Activated CD8-positive, alpha-beta memory T cell treated with anti-CD3 and anti-CD28 coated beads for 4 hours (primary cell): ENCODE data around the gene FOS.

Source experiments
- DNase-seq, 2 donors: peaks; one replicate each; pipeline ENCODE4 v3.0.0-alpha.2; 2020; ENCODE audit warnings: low read depth in 2 of 2

The FOS gene

GRCh38 chr14:75250800-75251199, 27.8 kb upstream of the FOS start:
- no peak for DNase-seq

GRCh38 chr14:75252254-75252837, 26.3 kb upstream of the FOS start:
- DNase-seq: no peak

DNA sequence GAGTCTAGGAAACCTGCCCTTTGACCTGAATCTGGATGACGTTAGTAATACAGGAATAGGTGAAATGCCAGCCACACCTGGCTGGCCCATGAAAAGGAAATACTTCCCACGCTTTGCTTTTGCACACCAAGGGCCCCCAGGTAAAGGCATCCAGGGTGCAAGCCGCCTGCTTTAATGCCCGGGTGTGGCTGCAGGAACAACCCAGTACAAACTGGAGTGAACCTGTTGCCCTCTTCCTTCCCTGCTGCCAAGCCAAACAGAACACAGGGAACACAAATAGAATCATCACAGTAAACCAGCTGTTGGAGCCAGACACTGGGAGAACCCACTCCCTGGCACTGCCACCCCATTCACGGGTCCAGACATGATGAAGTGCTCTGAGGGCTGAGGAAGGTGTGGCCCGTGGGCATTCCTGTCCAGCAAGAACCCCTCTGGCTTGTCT, 24.2 kb upstream of the FOS start:
- DNase-seq: no peak

GRCh38 chr14:75254901-75255584, 23.6 kb upstream of the FOS start:
- DNase-seq: no peak

DNA sequence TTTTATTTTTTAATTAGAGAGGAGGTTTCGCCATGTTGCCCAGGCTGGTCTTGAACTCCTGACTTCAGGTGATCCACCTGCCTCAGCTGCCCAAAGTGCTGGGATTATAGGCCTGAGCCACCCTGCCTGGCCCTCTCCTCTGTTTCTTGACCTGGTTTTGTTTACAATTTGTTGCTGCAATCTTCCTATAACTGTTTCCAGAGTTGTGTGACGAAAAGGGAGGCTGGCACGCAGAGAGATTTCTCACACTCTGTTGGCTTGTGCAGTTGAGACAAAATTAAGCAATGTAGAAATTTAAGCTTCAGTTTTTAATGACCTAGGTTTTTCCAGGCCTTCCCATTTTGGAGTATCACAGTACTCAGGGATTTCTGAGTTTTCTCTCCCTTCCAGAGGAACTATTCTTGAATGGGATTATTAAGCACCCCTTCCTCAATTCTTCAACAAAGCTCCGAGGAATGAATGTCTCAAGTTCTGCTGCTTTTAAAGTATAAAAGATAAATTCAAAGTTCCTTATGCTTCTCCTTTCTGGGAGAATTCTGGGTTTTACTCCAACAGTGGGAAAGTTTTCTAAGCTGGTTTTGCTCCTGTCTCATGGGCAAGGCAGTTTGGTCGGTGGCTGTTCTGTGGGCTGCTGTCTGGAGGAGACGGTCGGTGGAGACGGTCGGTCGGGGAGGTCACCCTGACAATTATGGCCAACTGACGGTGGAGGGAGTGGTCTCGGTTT, 20.4 kb upstream of the FOS start:
- DNase-seq: no peak

DNA sequence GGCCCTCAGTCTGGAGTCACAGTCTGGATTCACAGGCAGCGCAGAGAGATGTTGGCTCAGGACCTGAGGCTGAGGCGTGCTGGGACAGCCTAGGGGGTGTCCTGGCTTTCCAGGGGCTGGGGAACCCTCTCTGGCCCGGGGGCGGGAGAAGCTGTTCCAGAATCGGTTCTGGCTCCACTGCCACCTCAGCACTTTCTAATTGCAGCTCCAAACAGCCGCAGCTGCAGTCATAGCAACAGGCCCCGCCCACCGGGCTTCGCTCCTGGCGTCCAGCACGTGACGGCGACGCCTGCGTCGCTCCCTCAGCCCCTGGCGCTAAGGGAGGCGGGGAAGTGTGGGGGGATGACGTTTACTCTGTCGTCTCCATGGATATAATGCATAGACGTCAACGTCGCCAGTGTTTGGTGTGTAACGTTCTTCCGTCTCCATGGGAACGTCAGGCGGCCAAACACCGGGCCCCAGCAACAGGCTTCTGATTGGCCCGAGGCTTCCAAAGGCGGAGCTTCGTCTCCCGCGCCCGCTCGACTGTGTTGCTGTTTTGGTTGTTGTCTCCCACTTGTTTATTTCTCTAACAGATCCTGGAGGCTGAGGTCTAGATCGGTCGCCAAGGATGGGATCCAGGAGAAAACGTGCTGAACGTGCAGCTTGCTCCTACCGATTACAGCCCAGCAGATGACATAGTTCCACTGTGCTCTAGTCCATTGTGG, 19.7 kb upstream of the FOS start:
- peak; percentile 99 to 100 for DNase-seq

GRCh38 chr14:75259510-75259855, 19.1 kb upstream of the FOS start:
- no peak for DNase-seq

GRCh38 chr14:75260025-75260763, 18.4 kb upstream of the FOS start:
- DNase-seq: no peak

DNA sequence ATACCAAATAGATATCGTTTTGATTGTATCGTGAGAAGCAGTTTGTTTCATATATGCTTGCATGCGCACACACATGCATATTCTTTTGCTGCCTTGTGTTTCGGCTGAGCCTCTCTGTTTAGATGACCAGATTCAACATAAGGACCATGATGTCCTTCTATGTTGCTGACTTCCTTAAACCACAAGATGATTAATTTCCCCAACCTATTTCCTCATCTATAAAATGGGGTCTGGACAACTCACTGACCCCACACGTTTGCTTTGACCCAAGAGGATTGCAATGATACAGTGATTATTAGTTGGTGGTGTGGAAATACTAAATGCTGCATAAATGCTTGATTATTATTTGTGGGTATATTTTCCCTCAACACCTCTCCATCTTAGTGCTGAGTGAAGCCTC, 16.8 kb upstream of the FOS start:
- no peak for DNase-seq

DNA sequence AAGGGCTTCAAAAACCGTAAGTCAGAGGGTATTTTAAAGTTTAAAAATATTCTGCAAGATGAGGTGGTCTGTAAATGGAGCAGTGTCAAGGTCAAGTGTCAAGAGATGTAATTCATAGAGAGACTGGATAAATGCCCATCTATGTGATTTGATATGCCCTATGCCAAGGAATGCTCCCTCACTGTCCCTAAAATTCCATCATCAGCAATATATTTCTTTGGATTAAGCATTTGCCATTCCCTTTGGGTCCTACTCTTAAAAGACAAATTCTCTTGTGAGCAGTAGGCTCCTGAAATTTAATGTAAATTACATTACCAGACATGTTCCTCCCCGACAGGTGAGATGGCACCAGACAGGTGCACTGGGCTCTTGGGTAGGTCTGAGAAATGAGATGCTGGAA, 16.0 kb upstream of the FOS start:
- DNase-seq: no peak

GRCh38 chr14:75264036-75264435, 14.6 kb upstream of the FOS start:
- DNase-seq: no peak

DNA sequence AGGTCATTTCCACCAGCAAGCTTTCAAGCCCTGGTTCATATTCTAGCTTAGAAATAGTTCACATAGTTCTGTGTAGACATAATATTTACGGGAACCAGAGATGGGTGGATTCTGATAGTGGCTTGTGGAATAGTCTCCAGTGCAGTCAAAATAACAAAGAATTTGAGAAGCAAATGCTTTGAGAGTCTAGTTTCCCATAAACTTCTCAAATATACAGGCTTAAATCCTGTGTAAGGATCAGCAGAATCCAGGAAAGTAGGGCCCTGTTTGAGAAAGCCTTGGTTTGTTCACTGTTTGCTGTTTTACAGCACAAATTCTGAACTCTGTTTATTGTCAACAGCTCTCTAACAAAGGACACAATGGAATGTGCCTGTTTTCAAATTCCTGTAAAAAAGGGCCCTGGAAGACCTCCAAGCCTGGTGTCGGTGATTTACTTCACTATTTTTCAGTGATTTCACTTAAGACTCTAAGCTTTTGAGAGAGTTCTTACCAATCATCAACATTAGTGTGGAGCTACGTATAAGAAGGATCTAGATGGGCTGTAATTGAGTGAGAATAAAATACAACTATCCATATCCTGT, 11.4 kb upstream of the FOS start:
- DNase-seq: no peak

DNA sequence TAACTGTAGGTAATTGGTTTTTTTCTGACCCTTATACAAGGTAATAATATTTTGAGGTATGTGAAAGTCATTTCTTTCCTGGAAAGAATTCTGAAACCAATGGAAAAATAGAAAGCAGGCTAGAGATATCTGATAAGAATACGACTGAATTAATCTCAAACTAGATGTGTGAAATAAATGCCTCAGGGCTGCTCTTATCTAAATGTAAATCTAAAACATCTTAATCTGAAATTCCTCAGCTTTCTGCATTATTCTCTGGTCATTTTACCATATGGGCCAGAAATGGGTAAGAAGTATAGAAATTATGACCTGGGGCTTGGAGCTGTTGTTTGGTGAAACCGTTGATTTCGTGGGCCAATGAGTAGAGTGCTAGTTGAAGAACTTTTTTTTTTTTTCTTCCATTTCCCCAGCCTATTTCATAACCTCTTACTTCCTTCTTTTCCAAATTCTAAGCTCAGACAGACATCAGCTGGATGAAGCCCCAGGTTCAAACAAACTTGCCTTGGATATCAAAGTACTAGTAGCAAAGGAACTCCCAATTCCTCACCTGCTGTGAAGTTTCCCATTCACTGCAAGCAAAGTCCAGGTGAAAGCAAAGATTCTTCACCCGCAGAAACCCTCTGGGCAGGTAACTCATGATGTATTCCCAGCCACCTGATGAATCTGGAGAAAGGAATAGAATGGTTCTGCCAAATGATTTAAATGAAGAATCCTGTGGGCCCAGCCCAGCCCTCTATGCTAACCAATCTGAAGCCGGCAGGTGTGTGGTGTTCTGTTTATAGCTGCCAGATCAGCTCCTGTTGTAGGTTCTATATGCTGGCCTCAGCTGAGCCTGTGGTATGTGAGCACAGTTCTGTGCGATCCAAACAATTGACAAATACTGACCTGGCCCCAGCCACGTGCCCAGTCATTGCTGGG, 9.7 kb upstream of the FOS start:
- no peak for DNase-seq

DNA sequence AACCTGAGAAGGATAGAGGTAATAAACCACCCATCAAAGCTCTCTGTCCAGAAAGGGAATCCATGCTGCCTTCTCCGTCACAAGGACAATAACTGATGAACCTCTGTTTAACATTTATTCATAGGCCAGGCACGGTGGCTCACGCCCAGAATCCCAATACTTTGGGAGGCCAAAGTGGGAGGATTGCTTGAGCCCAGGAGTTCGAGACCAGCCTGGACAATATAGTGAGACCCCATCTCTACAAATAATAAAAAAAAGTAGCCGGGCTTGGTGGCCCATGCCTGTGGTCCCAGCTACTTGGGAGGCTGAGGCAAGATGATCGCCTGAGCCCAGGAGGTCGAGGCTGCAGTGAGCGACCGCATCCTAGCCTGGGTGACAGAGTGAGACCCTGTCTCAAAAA, 7.1 kb upstream of the FOS start:
- no peak for DNase-seq

GRCh38 chr14:75273272-75274049, 5.2 kb upstream of the FOS start:
- DNase-seq: no peak

DNA sequence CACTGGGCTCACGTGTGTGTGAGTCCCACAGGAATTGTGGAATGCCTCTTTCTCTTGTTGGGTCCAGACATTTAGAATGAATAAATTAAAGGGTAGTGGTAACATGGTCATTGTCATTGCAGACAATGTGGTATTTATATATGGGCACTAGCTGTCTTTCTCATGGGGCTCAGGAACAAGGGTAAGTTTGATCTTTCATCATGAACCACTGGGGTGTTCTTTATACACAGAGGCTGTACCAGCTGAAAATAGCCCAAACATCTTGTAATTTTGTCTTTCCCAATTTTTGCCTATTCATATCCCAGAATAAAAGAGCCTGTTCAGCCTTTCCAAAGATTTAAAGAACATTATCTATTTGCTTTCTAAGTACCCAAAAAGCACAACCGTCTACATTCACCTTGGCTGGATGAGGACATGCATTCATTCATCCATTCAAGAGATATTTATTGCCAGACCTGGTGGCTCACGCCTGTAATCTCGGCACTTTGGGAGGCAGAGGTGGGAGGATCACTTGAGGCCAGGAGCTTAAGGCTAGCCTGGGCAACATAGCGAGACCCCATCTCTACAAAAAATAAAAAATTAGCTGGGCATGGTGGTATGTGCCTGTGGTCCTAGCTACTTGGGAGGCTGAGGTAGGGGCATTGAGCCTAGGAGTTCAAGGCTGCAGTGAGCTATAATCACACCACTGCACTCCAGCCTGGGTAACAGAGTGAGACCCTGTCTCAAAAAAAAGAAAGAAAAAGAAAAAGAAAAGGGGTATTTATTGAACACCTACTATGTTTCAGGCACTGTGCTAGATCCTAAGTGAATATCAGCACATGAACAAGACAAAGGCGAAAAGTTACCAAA, 4.4 kb upstream of the FOS start:
- DNase-seq: no peak

DNA sequence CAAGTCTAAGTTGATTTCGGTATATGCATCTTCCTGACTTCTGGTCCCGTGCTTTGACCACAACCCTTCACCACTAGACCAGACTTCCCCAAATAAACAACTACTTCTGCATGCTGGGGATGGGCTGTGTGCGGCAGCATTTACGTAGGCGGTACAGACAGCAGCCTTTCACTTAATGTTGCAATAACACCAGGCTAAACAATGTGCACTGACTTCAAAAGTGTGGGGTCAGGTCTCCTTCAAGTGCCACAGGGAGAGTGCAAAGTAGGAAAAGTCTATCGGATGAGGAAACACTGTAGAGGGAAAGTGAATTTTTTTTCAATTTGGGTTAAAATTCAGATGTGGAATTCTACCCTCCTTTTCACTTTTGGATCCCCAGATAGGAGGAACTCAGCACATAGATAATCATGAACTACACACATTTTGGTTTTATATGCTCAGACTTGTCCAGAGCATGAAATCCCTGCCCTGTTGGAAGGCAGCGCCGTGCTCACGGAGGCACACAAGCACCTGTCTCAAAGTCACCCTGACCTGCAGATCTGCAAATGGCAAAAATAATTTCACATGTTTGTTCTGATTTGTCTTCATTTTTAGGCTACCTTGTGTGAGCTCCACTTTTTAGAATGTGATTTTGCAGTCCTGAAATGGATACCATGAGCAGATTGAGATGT, 3.6 kb upstream of the FOS start:
- no peak for DNase-seq

DNA sequence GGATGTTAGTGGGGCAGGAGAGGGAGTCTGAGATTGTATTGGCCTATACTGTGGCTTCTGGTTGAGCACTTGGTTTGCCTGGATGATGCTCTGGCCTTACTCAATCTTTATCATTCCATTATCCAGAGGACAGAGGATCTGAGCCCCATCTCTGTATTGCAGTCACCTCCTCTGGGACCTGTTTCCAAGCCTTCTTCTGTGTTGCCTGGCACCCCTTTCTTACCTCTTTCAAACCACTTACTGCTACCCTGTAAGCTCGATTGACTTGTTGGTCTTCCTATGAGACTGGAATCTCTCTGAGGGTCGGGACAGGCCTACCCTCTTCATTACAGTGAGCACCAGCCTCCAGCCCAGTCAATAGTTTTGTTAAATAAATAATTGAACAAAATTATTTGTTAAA, 3.0 kb upstream of the FOS start:
- no peak for DNase-seq
